Diencephalon (tissue), 1 donor: ENCODE measurements around the gene GYPA. TPM values are rescaled to one million over a fixed set of nuclear protein-coding genes. Genes with fewer than 3 reads are reported as not detected.

Experiments
- total RNA-seq: library from RNA; depleted of rRNA; stranded (reverse); fragments of >200 nt; gene quantifications from one replicate; pipeline ENCODE4 v1.2.3, GENCODE V29; 2014

Gene GYPA
- 5.1 TPM for total RNA-seq

GRCh38 chr4:144140594-144141295, at the start of gene GYPA:
TSS of gene GYPA (minus strand) at chr4:144140718. CDS start at chr4:144140635, 83 bp downstream.

Other genes with a start within 250 kb of the GYPA start
- gene GYPE, start 235.2 kb downstream of the GYPA start, total RNA-seq: 0.23 TPM
- 2.3 TPM for gene GYPB, start 121.3 kb downstream of the GYPA start, total RNA-seq